ENCODE data around the gene DHRSX.
"Not testable (repeated sequence)": the region's sequence is repeated elsewhere in the genome, so short reads cannot be mapped to it uniquely, and the experiment has no call there.

Gene DHRSX

DNA sequence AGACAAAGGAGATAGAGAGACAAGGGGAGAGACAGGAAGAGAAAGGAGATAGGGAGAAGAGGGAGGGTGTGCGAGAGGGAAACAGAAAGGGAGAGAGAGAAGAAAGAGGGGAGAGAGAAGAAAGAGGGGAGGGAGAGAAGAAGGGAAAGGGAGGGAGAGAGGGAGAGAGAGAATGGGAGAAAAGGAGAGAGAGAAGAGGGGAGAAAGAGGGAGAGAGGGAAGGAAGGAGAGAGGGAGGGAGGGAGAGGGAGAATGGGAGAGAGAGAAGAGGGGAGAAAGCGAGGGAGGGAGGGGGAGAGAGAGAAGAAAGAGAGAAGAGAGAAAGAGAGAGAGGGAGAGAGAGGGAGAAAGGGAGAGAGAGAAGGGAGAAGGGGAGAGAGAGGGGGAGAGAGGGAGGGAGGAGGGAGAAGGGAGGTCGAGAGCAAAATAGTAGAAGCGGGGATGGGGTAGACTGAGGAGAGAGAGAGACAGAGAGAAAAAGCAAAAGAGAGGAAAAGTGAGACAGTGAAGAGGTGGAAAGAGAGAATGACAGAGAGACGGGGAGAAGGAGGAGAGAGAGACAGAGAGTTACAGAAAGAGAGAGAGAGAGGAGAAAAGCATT, 218.2 kb downstream of the DHRSX start:
- H3K4me2 ChIP-seq (ENCODE audit: low read depth, low read length, poor library complexity, severe bottlenecking) = no peak overlapping the region
- TF ChIP-seq EZH2phosphoT487 (conservative IDR thresholded peaks at IDR 0.05; ENCODE audit: low read length) = no peak
- TF ChIP-seq, protein P1, sequence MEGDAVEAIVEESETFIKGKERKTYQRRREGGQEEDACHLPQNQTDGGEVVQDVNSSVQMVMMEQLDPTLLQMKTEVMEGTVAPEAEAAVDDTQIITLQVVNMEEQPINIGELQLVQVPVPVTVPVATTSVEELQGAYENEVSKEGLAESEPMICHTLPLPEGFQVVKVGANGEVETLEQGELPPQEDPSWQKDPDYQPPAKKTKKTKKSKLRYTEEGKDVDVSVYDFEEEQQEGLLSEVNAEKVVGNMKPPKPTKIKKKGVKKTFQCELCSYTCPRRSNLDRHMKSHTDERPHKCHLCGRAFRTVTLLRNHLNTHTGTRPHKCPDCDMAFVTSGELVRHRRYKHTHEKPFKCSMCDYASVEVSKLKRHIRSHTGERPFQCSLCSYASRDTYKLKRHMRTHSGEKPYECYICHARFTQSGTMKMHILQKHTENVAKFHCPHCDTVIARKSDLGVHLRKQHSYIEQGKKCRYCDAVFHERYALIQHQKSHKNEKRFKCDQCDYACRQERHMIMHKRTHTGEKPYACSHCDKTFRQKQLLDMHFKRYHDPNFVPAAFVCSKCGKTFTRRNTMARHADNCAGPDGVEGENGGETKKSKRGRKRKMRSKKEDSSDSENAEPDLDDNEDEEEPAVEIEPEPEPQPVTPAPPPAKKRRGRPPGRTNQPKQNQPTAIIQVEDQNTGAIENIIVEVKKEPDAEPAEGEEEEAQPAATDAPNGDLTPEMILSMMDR (IDR thresholded peaks at IDR 0.05; ENCODE audit: insufficient read depth, low read length, poor library complexity, severe bottlenecking) = no peak
- no peaks in the 10 kb centered on the region for H3F3A ChIP-seq (ENCODE audit: insufficient read depth)
- no peak overlapping the region for H3K9ac ChIP-seq (ENCODE audit: low read length)
- H2AFZ ChIP-seq (ENCODE audit: low read depth, low read length, severe bottlenecking) = no peak overlapping the region
- H3K79me2 ChIP-seq (ENCODE audit: insufficient read depth, low read length) = no peaks in the 10 kb centered on the region
- no peaks in the 10 kb centered on the region for H3K27me3 ChIP-seq (ENCODE audit: low read length)
- no peaks in the 10 kb centered on the region for H3K9me3 ChIP-seq (ENCODE audit: insufficient read depth, low read length)
- no peaks in the 10 kb centered on the region for H4K20me1 ChIP-seq (ENCODE audit: low read depth, low read length)
- H3K27ac ChIP-seq (ENCODE audit: low read depth, low read length) = no peak overlapping the region
- no peaks in the 10 kb centered on the region for H3K9me2 ChIP-seq (replicated peaks; ENCODE audit: insufficient read depth, low read length)
- no peak overlapping the region for H3K4me3 ChIP-seq (ENCODE audit: insufficient read depth, low read length, poor library complexity, severe bottlenecking)
- no peaks in the 10 kb centered on the region for H3K36me3 ChIP-seq (ENCODE audit: low read length)

GRCh38 chrX:2272337-2272736, 228.4 kb downstream of the DHRSX start:
- Histone ChIP-seq H3K9me2 (replicated peaks; ENCODE audit: insufficient read depth, low read length) (no peaks in the 10 kb centered on the region), H2AFZ (ENCODE audit: low read depth, low read length, severe bottlenecking) (no peak overlapping the region), H3K9ac (ENCODE audit: low read length) (no peak overlapping the region), H3K4me2 (ENCODE audit: low read depth, low read length, poor library complexity, severe bottlenecking) (no peak overlapping the region), H3K27ac (ENCODE audit: low read depth, low read length) (no peak overlapping the region), H3K9me3 (ENCODE audit: insufficient read depth, low read length) (no peaks in the 10 kb centered on the region), H3F3A (ENCODE audit: insufficient read depth) (no peaks in the 10 kb centered on the region), H3K27me3 (ENCODE audit: low read length) (no peaks in the 10 kb centered on the region), H3K79me2 (ENCODE audit: insufficient read depth, low read length) (no peaks in the 10 kb centered on the region), H3K4me3 (ENCODE audit: insufficient read depth, low read length, poor library complexity, severe bottlenecking) (no peak overlapping the region), H3K36me3 (ENCODE audit: low read length) (no peaks in the 10 kb centered on the region), H4K20me1 (ENCODE audit: low read depth, low read length) (no peaks in the 10 kb centered on the region)
- no peak for TF ChIP-seq EZH2phosphoT487 (conservative IDR thresholded peaks at IDR 0.05; ENCODE audit: low read length)
- TF ChIP-seq, protein P1 (IDR thresholded peaks at IDR 0.05; ENCODE audit: insufficient read depth, low read length, poor library complexity, severe bottlenecking) = no peak

GRCh38 chrX:2271595-2271994, 229.2 kb downstream of the DHRSX start:
- H3K79me2 ChIP-seq (ENCODE audit: insufficient read depth, low read length); H3F3A ChIP-seq (ENCODE audit: insufficient read depth); H3K4me3 ChIP-seq (ENCODE audit: insufficient read depth, low read length, poor library complexity, severe bottlenecking); H3K27ac ChIP-seq (ENCODE audit: low read depth, low read length); H4K20me1 ChIP-seq (ENCODE audit: low read depth, low read length); H3K9ac ChIP-seq (ENCODE audit: low read length); H3K4me2 ChIP-seq (ENCODE audit: low read depth, low read length, poor library complexity, severe bottlenecking); H3K36me3 ChIP-seq (ENCODE audit: low read length); H3K27me3 ChIP-seq (ENCODE audit: low read length); H2AFZ ChIP-seq (ENCODE audit: low read depth, low read length, severe bottlenecking); H3K9me3 ChIP-seq (ENCODE audit: insufficient read depth, low read length); H3K9me2 ChIP-seq (replicated peaks; ENCODE audit: insufficient read depth, low read length): not testable (repeated sequence)

- not testable (repeated sequence) for H3K36me3 ChIP-seq (ENCODE audit: low read length); H3K79me2 ChIP-seq (ENCODE audit: insufficient read depth, low read length); H3K27ac ChIP-seq (ENCODE audit: low read depth, low read length); H3K4me3 ChIP-seq (ENCODE audit: insufficient read depth, low read length, poor library complexity, severe bottlenecking); H2AFZ ChIP-seq (ENCODE audit: low read depth, low read length, severe bottlenecking); H3K4me2 ChIP-seq (ENCODE audit: low read depth, low read length, poor library complexity, severe bottlenecking); H3K9me2 ChIP-seq (replicated peaks; ENCODE audit: insufficient read depth, low read length); H3K9ac ChIP-seq (ENCODE audit: low read length); H3F3A ChIP-seq (ENCODE audit: insufficient read depth); H4K20me1 ChIP-seq (ENCODE audit: low read depth, low read length); H3K9me3 ChIP-seq (ENCODE audit: insufficient read depth, low read length); H3K27me3 ChIP-seq (ENCODE audit: low read length)
Measured at GRCh38 chrX:2270783-2271182, 230.0 kb downstream of the DHRSX start.

All from SU-DHL-6 (cell line).